OCI-LY1 (cell line): ENCODE data around the gene SLC36A2.

Source experiments
- EZH2 ChIP-seq: fragments of 200-600 bp; sonication (generic), shearing (Covaris generic); IDR thresholded peaks from 2 replicates; pipeline ENCODE4 v1.8.0; 2017; ENCODE audit warnings: borderline replicate concordance, mixed run types, mild to moderate bottlenecking, antibody characterized with exemption, low read length, moderate library complexity, mixed read lengths
- TF ChIP-seq, protein P1 (sequence below): fragments of 200-600 bp; sonication (generic), shearing (Covaris generic); IDR thresholded peaks from 2 replicates; pipeline ENCODE4 v1.5.1; 2017; ENCODE audit warnings: mild to moderate bottlenecking, antibody characterized with exemption, low read length, moderate library complexity, mixed read lengths

DNA sequence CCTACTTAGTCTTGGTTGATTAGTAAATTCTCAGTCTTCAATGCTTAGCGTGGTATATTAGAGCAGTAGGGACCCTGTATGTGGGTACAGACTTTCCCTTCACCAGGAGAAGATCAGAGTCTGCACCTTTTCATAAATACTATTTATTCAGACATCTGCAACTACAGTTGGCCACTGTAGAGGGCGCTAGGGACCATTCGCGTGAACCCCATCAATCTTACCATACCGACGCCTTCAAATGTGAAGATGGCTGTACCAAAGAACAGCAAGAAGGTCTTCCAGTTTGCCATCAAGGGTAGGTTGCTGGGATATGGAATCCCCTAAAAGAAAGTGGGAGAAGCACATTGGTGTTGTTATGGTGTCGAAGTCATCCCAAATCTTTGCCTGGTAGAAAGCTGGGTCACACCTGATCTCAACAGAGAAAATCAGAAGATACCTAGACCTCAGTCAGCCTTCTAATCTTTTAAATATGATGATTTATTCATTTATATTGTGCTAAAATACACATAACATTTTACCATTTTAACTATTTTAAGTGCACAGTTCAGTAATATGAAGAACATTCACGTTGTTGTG is 62.9 kb downstream of the SLC36A2 start:
- TF ChIP-seq, protein P1, sequence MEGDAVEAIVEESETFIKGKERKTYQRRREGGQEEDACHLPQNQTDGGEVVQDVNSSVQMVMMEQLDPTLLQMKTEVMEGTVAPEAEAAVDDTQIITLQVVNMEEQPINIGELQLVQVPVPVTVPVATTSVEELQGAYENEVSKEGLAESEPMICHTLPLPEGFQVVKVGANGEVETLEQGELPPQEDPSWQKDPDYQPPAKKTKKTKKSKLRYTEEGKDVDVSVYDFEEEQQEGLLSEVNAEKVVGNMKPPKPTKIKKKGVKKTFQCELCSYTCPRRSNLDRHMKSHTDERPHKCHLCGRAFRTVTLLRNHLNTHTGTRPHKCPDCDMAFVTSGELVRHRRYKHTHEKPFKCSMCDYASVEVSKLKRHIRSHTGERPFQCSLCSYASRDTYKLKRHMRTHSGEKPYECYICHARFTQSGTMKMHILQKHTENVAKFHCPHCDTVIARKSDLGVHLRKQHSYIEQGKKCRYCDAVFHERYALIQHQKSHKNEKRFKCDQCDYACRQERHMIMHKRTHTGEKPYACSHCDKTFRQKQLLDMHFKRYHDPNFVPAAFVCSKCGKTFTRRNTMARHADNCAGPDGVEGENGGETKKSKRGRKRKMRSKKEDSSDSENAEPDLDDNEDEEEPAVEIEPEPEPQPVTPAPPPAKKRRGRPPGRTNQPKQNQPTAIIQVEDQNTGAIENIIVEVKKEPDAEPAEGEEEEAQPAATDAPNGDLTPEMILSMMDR = peak; percentile 67
- no peak for TF ChIP-seq EZH2
